Inflammatory macrophage (primary cell): ENCODE results near the gene ALOXE3.

Source experiments
- DNase-seq, 2 donors: peaks; one replicate each; pipeline ENCODE4 v3.0.0-alpha.2; 2020 to 2022

The ALOXE3 gene

DNA sequence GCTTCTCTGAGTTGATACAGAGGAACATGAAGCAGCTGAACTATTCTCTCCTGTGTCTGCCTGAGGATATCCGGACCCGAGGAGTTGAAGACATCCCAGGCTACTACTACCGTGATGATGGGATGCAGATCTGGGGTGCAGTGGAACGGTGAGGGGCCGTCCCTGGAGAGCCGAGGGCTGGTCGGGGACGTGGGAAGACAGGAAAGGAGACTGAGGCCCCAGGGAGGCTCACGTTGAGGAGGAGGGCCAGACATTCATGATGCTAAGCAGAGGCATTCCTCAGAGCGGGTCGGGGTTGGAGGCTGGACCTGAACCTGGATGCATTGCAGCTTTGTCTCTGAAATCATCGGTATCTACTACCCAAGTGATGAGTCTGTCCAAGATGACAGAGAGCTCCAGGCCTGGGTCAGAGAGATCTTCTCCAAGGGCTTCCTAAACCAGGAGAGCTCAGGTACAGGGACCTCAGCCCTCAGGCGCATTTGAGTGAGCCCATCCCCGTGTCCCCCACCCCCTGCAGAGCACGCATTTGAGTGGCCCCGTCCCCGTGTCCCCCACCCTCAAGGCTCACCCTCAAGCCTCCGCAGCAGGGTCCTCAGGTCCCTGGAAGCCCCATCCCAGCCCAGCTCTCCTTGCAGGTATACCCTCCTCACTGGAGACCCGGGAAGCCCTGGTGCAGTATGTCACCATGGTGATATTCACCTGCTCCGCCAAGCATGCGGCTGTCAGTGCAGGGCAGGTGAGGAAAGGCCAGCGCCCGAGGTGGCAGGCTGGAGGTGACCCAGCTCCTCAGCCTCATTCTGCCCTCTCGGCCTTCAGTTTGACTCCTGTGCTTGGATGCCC, 71.2 kb downstream of the ALOXE3 start:
- DNase-seq = no peak

- DNase-seq = no peak
Measured at GRCh38 chr17:8046306-8046928, 71.9 kb downstream of the ALOXE3 start.
